Prostate gland (tissue), 2 donors: ENCODE measurements around the gene ARL14EPL.
A peak's percentile ranks its signal among the peaks of the same experiment; 100 is the strongest.

Experiments
- POLR2A ChIP-seq: fragments of 450-650 bp; IDR thresholded peaks from one replicate; pipeline ENCODE4 v1.6.1; 2016; ENCODE audit warnings: antibody characterized with exemption, mild to moderate bottlenecking
- TF ChIP-seq, protein P1 (sequence below), 4 experiments: fragments of 200-600 bp in 2 of 4; fragments of 450-650 bp in 2 of 4; sonication (generic) in 2 of 4; IDR thresholded peaks; 1 replicate in 3 of 4; 2 replicates in 1 of 4; pipeline ENCODE4 v1.5.1; 2016 to 2019; ENCODE audit warnings: antibody characterized with exemption in 4 of 4, mild to moderate bottlenecking in 2 of 4, moderate library complexity in 2 of 4

DNA sequence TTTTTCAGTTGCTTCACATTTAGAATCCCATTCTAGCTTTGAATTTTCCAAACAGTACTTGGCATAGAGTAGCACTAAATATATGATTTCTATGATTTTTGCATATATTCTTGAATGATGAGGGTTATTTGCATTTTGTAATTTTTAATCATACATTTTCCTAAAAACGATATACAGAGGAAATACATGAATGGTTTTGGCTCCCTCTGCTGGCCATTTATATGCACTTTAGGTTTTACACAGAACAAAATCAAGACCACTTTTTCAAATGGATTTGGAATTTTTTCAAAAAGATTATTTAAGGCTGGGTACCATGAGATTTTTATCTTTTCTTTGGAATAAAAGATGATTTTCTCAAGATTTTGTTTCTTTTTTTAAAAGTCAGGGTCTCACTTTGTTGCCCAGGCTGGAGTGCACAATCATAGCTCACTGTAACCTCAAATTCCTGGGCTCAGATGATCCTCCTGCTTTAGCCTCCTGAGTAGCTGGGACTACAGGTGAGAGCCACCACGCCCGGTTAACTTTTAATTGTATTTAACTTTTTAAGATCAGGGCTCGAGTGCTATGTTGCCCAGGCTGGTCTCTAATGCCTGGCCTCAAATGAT is 35.9 kb downstream of the ARL14EPL start:
- TF ChIP-seq, protein P1, sequence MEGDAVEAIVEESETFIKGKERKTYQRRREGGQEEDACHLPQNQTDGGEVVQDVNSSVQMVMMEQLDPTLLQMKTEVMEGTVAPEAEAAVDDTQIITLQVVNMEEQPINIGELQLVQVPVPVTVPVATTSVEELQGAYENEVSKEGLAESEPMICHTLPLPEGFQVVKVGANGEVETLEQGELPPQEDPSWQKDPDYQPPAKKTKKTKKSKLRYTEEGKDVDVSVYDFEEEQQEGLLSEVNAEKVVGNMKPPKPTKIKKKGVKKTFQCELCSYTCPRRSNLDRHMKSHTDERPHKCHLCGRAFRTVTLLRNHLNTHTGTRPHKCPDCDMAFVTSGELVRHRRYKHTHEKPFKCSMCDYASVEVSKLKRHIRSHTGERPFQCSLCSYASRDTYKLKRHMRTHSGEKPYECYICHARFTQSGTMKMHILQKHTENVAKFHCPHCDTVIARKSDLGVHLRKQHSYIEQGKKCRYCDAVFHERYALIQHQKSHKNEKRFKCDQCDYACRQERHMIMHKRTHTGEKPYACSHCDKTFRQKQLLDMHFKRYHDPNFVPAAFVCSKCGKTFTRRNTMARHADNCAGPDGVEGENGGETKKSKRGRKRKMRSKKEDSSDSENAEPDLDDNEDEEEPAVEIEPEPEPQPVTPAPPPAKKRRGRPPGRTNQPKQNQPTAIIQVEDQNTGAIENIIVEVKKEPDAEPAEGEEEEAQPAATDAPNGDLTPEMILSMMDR (IDR thresholded peaks at IDR 0.05): peak; percentile 61 to 82 (median 79)
- no peak for TF ChIP-seq POLR2A
